Dedifferentiated amniotic fluid mesenchymal stem cell (primary cell): Measurements from ENCODE around the gene TNFRSF12A.

Experiments
- DNase-seq: peaks from one replicate; pipeline ENCODE4 v3.0.0-alpha.2; 2016; ENCODE audit errors: extremely low spot score

The TNFRSF12A gene

GRCh38 chr16:2986623-2987188, 33.5 kb upstream of the TNFRSF12A start:
- no peak for DNase-seq

- no peak for DNase-seq
Measured at GRCh38 chr16:2987286-2987685, 32.9 kb upstream of the TNFRSF12A start.

GRCh38 chr16:2987833-2988232, 32.3 kb upstream of the TNFRSF12A start:
- DNase-seq: no peak

- no peak for DNase-seq
Measured at GRCh38 chr16:2988590-2989099, 31.5 kb upstream of the TNFRSF12A start.

GRCh38 chr16:2990891-2991290, 29.3 kb upstream of the TNFRSF12A start:
- DNase-seq: no peak

- no peak for DNase-seq
Measured at GRCh38 chr16:2991566-2992261, 28.5 kb upstream of the TNFRSF12A start.

- no peak for DNase-seq
Measured at GRCh38 chr16:2992383-2993081, 27.6 kb upstream of the TNFRSF12A start.

GRCh38 chr16:2996298-2996697, 23.9 kb upstream of the TNFRSF12A start:
- DNase-seq: no peak

- no peak for DNase-seq
Measured at GRCh38 chr16:2999929-3000328, 20.2 kb upstream of the TNFRSF12A start.

GRCh38 chr16:3000540-3000939, 19.6 kb upstream of the TNFRSF12A start:
- no peak for DNase-seq

- no peak for DNase-seq
Measured at GRCh38 chr16:3001316-3001715, 18.9 kb upstream of the TNFRSF12A start.

GRCh38 chr16:3003582-3004270, 16.4 kb upstream of the TNFRSF12A start:
- peak; percentile 89 for DNase-seq

- DNase-seq: no peak
Measured at GRCh38 chr16:3004319-3004718, 15.8 kb upstream of the TNFRSF12A start.

GRCh38 chr16:3004781-3005284, 15.3 kb upstream of the TNFRSF12A start:
- no peak for DNase-seq

GRCh38 chr16:3007059-3007956, 12.9 kb upstream of the TNFRSF12A start:
- DNase-seq: no peak

GRCh38 chr16:3007957-3008689, 12.0 kb upstream of the TNFRSF12A start:
- no peak for DNase-seq

- DNase-seq: no peak
Measured at GRCh38 chr16:3008690-3009037, 11.5 kb upstream of the TNFRSF12A start.

- DNase-seq: no peak
Measured at GRCh38 chr16:3009568-3010390, 10.4 kb upstream of the TNFRSF12A start.

GRCh38 chr16:3010510-3010909, 9.7 kb upstream of the TNFRSF12A start:
- DNase-seq: no peak

GRCh38 chr16:3012246-3012645, 7.9 kb upstream of the TNFRSF12A start:
- no peak for DNase-seq
